Stimulated activated naive CD8-positive, alpha-beta T cell treated with anti-CD3 and anti-CD28 coated beads, Interleukin-15, Interleukin-2, amounts not matched to agents 100 U/mL and 50 U/mL, for 24 hours (primary cell): ENCODE results near the gene RNF126.
"Not testable (repeated sequence)": the region's sequence is repeated elsewhere in the genome, so short reads cannot be mapped to it uniquely, and the experiment has no call there.

Experiments used
- ATAC-seq: fragments of 150-1000 bp; cut with Tn5 transposase; one replicate; pipeline ENCODE4 v1.10.0; 2021
- DNase-seq: peaks from one replicate; pipeline ENCODE4 v3.0.0; 2021

Gene RNF126

DNA sequence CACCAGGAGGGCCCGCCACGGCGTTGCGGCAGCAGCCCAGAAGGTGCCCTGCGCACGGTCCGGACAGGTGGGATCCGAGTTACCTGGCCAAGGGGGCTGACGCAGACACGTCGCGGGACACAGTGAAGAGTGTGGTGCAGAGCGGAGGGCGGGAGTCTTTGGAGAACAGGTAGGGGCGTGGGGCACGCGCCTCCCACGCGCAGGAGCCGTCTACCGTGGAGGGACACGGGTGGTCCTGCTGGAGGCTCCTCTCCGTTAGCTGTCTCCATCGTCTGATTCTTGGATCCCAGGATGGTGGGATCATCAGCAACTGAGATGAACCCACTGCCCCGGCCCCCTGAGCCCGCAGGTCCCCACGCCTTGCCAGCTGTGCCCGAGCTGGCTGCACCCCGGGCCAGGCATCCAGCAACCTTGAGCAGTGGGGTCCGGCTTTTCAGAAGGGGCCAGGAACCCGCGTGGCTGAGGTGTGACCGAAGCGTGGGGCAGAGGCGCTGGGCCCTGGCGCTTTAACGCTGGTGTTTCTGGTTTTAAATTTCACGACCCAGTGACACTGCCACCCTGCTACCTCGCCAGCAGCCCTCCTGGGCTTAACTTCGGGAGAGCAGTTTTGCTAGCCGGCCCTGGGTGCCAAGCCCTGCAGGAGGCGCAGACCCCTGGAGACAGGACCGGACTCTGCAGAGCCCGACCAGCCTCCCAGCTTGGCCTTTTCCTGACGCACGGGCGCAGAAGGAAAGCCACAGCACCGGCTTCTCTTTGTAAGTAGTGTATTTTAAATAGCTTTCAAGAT, 16.0 kb downstream of the RNF126 start:
- ATAC-seq (no peak), DNase-seq (no peak)

DNA sequence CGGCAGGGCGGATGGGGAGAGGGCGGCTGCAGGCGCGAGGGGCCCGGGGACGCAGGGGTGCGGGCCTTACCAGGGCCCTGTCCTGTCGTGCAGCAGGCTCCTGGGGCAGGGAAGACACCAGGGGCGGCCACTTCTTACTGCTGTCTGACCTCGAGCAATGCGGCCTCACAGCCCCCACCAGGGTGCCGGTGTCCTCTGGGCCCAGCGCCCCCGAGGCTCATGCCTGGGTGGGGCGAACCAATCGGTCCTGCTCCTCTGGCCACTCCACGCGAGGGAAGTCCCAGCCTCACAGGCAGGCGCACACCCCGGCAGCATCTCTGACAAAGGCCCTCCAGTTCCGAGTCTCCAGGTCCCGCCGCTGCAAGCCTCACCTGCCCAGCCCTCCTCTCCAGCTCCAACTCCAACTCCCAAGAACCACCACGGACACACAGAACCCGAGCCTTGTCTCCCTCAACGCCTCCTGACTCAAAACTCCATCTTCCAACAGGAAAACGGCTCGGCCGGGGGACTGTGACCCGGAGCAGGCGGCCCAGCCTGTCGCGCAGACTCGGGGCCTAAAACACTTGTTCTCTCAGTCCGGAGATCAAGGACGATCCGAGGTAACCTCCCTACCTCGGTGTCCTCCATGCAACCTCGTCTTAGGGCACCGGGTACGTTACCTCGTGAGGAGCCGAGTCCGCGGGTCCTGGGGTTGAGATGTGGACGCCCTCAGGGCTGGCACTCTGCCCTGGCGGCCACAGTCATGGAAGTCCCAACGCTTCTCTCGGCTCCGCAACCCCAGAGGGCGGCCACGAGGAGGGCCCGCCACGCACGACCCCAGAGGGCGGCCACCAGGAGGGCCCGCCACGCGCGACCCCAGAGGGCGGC, 16.9 kb downstream of the RNF126 start:
- DNase-seq (no peak), ATAC-seq (no peak)

DNA sequence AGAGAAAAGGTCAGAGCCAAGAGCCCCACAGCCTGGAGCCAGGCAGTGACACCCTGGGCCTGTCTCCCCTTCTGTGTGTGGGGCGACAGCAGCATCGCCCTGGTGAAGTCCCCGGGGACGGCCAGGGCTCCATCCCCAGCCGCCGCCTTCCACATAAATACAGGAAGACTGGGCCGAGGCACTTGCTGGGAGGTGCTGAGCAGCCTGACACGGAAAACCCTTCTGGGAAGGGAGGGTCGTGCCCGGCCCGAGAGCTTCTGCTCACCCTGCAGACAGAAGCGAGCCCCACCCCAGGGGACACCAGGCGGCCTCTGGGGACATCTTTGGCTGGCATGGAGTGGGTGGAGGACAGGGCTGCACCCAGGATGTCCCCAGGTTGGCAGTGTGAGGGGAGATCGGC, 18.2 kb downstream of the RNF126 start:
- DNase-seq (no peak), ATAC-seq (no peak)

DNA sequence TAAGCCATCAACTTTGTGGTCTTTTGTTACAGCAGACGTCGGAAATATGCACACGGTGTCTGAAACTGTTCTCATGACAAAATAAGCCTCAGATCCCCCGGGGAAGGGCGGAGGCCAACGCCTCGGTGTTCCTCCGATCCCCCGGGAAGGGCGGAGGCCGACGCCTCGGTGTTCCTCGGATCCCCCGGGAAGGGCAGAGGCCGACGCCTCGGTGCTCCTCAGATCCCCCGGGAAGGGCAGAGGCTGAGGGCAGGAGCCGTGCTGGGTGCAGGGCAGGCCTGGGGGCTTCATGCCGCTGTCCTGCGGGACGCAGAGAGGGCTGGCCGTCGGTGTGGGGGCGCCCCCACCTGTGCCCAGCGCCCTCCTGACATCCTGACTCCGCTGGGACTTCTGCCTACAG, 18.7 kb downstream of the RNF126 start:
- ATAC-seq (no peak), DNase-seq (no peak)

- no peak for DNase-seq
- no peak for ATAC-seq
Observed at GRCh38 chr19:643736-644135, 19.3 kb downstream of the RNF126 start.

- no peak for ATAC-seq
Observed at GRCh38 chr19:642767-643727, 20.0 kb downstream of the RNF126 start.

DNA sequence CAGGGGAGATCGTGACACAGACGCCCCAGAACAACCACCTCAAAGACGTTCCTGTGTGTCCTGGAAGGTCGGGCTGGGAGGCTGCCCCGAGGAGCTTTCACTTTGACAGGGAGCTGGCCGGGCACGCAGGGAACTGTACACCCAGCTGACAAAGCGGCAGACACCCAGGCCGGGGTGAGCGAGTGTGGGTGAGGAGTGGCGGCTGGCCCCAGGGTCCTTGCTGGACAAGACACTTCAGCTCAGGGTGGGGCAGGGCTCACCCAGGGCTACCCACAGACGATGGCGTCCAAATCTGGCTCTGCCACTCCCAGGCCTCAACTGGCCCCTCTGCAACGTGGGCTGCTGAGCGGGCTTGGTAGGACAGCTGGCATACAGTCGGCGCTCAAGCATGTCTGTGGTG, 21.3 kb downstream of the RNF126 start:
- DNase-seq = no peak
- no peak for ATAC-seq

More at GRCh38 chr19:642767-643727, 20.0 kb downstream of the RNF126 start:
- DNase-seq = no peak

DNA sequence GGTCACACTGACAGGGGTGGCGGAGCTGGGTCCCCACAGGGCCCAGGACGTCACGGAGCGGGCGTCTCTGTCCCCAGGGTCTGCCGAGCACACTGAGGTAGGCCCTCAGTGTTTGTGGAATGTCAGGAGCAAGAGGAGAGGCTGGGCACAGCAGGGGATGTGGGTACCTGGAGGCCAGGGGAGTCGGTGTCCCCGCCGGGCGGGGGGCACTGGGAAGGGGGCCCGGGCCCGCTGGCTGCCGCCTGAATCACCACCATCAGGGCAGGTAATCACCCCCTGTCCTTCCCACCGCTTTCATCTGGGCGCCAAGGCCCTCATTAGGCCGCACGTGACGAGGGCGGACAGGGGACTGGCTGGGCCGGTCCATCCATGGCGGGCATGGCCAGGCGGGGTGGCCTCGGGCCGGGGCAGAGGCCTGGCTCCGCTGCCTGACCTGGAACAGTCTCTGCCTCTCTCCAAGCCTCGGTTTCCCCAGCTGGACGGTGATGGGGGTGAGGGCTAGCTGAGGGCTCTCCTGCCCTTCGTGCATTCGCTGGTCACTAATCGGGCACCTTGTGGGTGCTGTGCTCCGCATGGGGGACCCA, 22.3 kb downstream of the RNF126 start:
- DNase-seq = no peak
- no peak for ATAC-seq

DNA sequence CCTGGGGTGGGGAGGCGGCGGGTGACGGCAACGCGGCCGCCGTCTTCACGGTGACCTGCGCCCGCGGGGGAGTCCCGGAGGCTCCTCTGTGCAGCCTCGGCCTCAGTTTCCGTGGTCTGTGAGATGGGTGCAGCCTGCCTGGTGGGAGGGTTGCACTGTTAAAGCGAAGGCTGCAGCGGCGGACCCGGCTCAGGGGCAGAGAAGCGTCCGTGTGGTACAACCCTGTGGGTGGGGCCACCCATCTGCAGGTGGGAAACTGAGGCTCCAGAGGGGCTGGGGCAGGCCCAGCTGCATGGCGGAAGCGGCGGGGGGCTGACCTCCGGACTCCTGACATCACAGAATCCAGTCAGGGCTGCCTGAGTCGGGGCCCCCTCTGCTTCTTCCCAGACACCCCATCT, 22.9 kb downstream of the RNF126 start:
- ATAC-seq = peak; percentile 2
- no peak for DNase-seq

GRCh38 chr19:639253-640160, 23.5 kb downstream of the RNF126 start, which contains the start of gene FGF22:
TSS of gene FGF22 (plus strand) at chr19:639879. CDS start at chr19:639926, 47 bp downstream.
- ATAC-seq (peak; percentile 90), DNase-seq (peak; percentile 97)

DNA sequence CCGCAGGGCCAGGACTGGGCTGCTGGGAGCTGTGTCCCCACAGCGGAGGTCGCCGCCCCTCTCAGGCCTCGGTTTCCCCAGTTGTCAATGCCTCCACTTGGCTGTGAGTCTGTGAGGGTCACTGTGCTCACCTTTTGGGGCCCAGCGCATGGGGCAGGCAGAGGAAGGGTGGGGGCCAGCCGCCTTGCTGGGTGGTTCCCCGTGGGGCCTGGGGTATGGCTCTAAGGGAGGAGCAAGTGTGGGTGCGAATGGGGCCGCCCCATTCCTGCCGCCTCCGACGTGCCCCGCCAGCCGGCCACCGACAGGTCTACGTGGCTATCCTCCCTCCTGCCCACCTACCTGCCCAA, 24.1 kb downstream of the RNF126 start:
- DNase-seq = no peak

GRCh38 chr19:634975-635652, 27.9 kb downstream of the RNF126 start:
- ATAC-seq (no peak), DNase-seq (no peak)

More for the DNA sequence above, 24.1 kb downstream of the RNF126 start:
- ATAC-seq = no peak

DNA sequence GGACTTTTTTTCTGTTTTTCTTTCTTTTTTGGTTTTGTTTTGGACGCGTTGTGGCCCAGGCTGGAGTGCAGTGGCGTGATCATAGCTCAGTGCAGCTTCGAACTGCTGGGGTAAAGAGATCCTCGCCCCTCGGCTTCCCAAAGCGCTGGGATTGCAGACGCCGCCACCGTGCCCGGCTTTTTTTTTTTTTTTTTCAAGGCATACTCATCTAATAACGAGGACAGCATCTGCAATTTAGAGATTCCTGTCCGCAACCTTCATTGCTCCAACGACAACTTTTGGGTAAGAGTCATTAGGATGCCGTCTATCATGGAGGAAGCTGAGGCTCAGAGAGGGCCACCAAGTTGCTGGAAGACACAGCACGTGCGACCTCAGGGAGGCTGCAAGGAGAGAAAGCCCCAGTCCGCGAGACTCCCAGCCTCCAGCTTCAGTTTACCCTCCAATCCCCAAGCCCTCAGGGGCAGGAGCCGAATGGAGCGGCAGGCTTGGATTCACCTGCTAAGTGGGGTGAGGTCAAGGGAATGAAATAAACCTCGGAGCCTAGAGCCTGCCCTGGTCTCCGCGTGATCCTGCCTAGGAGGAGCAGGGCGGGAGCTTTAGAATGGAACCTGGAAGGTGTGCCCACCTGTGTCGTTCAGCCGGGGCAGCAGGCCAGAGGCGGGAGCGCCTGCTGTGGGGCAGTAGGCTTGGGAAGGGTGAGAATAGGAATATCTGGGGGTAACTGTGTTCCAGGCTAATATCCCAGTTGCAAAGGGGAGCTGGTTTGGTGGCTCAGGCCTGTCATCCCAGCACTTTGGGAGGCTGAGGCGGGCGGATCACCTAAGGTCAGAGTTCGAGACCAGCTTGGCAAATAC, 29.0 kb downstream of the RNF126 start:
- DNase-seq (no peak), ATAC-seq (no peak)

DNA sequence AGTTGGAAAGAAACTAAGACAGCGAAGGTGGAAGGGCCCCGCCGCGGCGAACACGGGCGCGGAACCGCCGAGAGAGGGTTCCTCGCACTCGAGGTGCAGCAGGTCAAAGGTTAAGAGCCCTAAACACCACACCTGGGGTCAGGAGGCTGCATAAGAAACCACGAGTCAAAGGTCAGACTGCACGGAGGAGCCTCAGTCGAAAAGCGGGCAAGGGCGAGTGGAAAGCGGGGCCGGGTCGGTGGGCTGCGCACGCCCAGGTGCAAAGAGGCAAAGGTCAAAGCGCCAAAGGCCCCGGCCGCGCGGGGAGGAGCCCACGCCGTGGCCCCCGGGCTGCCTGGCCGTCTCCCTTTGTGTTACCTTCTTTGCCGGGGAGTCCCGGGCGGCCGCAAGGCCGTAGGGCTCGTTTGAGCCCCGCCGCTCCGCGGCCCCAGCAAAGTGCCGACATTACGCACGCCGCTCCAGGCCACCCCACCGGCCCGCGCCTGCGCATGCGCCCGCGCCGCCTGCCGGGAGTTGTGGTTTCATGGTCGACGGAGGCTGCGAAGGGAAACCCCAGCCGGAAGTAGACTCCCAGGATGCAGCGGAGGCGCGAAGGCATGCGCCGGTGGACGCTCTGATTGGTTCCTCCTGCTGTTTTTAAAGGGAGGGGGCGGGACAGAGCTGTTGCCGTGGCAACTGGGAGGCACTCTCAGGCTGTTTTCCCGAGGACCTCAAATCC, 29.8 kb downstream of the RNF126 start, which contains the start of gene POLRMT:
TSS of gene POLRMT (minus strand) at position 470 of the 718 bp plus-strand sequence. CDS start at position 445, 25 bp downstream.
- peak; percentile 96 for DNase-seq

GRCh38 chr19:632579-633067, 30.4 kb downstream of the RNF126 start:
- DNase-seq (peak; percentile 71), ATAC-seq (peak; percentile 51)

More for the DNA sequence above, 29.8 kb downstream of the RNF126 start, which contains the start of gene POLRMT:
- ATAC-seq = peak; percentile 93

- no peak for ATAC-seq
- no peak for DNase-seq
Observed at GRCh38 chr19:629961-630714, 32.9 kb downstream of the RNF126 start.

DNA sequence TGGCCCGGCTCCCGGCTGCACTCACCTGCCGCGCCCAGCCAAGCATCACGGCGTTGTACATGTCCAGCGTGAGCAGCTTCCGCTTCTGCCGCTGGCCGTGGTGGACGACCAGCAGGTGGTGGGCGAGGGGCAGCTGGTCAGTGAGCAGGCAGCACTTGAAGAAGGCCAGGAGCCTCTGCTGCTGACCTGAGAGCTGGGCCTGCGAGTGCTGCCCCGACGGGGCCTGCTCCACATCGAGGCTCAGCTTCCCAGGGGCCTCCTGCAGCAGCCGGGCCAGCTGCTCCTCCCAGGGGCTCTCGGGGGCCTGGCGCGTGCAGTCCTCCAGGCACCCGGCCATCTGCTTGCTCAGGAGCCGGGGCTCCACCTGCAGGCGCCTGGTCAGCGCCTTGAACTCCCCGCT, 33.5 kb downstream of the RNF126 start:
- not testable (repeated sequence) for ATAC-seq, DNase-seq
